Stimulated activated CD4-positive, alpha-beta T cell treated with anti-CD3 and anti-CD28 coated beads, Interleukin-1b, Interleukin-23, amount 100 ng/mL, for 4 hours (primary cell): ENCODE data around the gene AMMECR1L.
"Not testable (repeated sequence)": the region's sequence is repeated elsewhere in the genome, so short reads cannot be mapped to it uniquely, and the experiment has no call there.

Experiments used
- DNase-seq, 2 donors: peaks; one replicate each; pipeline ENCODE4 v3.0.0-alpha.2; 2020; ENCODE audit warnings: low read depth in 2 of 2

Gene AMMECR1L

GRCh38 chr2:127841466-127842178 lies 44.1 kb downstream of the AMMECR1L start:
- DNase-seq: no peak

GRCh38 chr2:127840893-127841292 lies 44.9 kb downstream of the AMMECR1L start:
- DNase-seq: no peak

GRCh38 chr2:127834951-127835350 lies 50.8 kb downstream of the AMMECR1L start:
- no peak for DNase-seq

GRCh38 chr2:127829845-127830246 lies 55.9 kb downstream of the AMMECR1L start:
- peak; percentile 16 to 31 for DNase-seq

- not testable (repeated sequence) for DNase-seq
These were observed 59.0 kb downstream of the AMMECR1L start for GRCh38 chr2:127826708-127827107.

- DNase-seq: no peak
These were observed 59.7 kb downstream of the AMMECR1L start for GRCh38 chr2:127826047-127826446.

GRCh38 chr2:127820080-127820668 lies 65.6 kb downstream of the AMMECR1L start:
- DNase-seq: no peak

- DNase-seq: no peak
These were observed 66.8 kb downstream of the AMMECR1L start for GRCh38 chr2:127818794-127819425.

GRCh38 chr2:127818241-127818640 lies 67.5 kb downstream of the AMMECR1L start:
- DNase-seq: no peak

- no peak for DNase-seq
These were observed 71.1 kb downstream of the AMMECR1L start for GRCh38 chr2:127814677-127815076.

- DNase-seq: not testable (repeated sequence)
These were observed 73.3 kb downstream of the AMMECR1L start for GRCh38 chr2:127812441-127812840.
